Amniotic stem cell (primary cell): Measurements from ENCODE around the gene SEZ6L2.
A peak's percentile ranks its signal among the peaks of the same experiment; 100 is the strongest.
"Not testable (repeated sequence)": the region's sequence is repeated elsewhere in the genome, so short reads cannot be mapped to it uniquely, and the experiment has no call there.

Source experiments
- DNase-seq: peaks from one replicate; lab custom pipeline; 2025; lab: John Stamatoyannopoulos, UW

Gene SEZ6L2

GRCh38 chr16:29909851-29910250 lies 10.5 kb upstream of the SEZ6L2 start:
- DNase-seq = not testable (repeated sequence)

DNA sequence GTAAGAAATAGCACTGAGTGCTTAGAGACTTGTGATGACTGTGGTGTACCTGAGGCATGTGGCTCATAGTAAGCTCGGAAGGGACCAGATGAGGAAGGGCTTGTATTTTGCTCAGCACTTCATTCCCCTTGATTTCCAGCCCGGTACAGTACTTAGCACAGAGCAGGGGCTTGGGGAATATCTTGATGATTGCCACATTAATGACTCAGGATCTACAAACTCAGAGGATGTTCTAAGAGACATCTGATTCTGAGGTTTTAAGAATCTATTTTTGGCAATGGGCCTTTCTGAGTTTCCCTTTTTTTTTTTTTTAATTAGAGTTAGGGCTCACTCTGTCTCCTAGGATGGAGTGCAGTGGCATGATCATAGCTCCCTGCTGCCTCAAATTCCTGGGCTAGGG lies 10.0 kb upstream of the SEZ6L2 start:
- DNase-seq = no peak

GRCh38 chr16:29908719-29909220 lies 9.4 kb upstream of the SEZ6L2 start:
- no peak for DNase-seq

GRCh38 chr16:29907973-29908372 lies 8.6 kb upstream of the SEZ6L2 start:
- DNase-seq = no peak

DNA sequence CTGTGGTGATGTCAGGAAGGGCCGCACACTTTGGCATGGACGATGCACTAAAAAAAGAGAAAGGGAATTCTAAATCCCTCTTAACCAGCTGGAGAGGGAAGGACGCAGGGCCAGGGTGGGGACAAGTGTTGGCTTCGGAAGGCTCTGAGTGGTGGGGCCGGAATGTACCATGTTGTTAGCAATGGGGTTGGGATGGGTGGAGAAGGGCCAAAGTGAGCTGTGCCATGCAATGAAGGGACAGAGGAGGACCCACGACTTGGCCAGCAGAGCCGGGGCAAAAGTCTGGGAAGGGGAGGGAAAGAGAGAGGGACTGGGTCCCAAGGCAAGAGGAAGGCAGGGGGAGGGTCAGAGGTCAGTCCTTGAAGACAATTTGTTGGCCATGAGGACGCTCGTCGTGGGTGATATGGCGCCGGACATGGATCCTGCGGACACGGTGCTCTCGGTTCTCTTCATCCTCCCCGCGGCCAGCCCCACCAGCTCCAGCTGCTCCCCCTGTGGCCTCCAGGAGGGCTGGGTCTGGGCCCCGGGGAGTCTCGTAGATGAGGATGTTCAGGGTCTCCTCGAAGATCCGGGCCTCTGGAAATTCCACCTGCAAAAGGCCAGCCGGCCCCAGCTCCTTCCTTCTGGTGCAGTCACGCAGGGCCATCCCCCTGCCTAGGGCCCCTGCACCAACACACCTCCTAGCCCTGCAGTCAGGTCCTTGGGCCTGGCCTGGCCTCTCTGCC lies 7.3 kb upstream of the SEZ6L2 start:
- DNase-seq = no peak

GRCh38 chr16:29905668-29906067 lies 6.3 kb upstream of the SEZ6L2 start:
- no peak for DNase-seq

DNA sequence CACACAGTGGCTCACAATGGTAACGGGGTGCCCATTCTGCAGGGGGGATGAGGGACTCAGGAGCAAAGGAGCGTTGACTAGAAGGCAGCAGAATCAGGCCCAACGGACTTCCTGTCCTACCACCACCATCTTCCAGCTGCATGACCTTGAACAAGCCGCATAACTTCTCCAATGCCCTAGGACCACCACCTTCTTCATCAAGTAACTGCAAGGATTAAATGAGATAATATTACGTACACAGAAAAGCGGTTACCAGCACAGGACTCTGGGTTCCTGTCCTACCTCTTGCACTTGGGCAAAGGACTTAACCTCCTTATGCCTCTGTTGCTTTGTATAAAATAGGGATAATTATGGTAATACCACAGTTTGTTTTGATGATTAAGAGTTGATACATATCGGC lies 5.6 kb upstream of the SEZ6L2 start:
- no peak for DNase-seq

DNA sequence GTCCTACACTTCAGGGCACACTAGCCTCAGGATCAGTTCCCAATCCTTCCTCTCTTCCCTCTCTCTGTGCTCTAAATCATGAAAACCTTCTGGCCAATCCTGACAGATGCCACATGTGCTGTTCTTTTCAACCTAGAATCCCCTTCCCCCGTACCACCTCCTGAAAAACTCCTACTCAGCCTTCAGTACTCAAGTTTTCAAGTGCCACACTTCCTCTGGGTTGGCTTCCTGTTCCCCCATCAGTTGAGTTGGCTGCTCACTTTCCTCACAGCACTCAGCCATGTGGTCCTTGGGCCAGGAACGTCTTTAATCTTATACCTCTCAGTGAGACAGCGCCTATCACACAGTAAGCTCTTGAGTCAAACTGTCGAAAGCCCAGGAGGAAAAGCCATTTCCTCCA lies 4.2 kb upstream of the SEZ6L2 start:
- no peak for DNase-seq

DNA sequence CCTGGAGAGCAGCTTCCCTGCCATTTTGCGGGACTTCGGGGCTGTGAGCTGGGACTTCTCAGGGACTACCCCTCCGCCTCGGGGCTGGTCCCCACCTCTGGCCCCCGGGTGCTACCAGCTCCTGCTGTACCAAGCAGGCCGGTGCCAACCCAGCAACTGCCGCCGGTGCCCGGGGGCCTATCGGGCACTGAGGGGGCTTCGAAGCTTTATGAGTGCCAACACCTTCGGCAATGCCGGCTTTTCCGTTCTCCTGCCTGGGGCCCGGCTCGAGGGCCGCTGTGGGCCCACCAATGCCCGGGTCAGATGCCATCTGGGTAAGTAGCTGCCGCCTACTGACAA lies 2.2 kb upstream of the SEZ6L2 start:
- DNase-seq = no peak

- no peak for DNase-seq
Measured at GRCh38 chr16:29900888-29901606, 1.7 kb upstream of the SEZ6L2 start.

DNA sequence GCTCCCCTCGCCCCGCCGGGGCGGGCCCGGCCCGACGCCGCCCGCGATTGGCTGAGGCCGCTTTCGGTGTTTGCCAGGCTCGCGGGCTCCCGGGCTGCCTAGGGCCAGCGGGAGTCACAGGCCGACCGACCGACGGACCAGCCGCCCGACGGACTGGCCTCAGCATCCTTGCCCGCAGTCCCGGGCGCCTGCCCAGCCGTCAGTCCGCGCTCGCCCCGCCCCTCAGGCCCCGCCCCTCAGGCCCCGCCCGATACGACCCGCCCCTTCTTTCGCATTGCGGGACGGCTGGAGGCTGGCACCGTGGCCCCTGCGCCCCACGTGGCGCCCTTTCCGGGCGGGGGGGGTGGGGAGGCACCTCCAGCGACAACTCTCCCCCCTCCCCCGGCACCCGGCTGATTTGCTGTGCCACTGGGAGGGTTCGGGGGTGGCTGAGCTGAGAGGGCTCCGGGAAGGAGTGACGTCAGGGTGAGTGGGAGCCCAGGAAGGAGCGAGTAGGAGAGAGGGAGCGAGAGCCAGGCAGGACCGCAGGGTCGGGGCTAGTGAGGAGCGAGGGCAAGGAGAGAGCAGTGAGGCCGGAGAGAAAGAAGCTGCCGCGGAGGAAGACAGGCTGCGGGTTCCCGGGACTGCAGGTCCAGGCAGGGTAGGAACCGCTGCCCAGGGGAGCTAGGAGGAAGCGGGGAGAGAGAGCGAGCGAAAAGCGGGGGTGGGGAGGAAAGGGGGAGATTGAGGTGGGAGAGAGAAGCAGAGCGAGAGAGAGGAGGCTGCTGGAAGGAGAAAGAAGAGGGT lies 945 bp upstream of the SEZ6L2 start, which contains the start of gene ASPHD1:
Gene ASPHD1 (plus strand): TSS at position 387 of the 786 bp plus-strand sequence. CDS start 484 bp downstream, outside the sequence.
- DNase-seq = peak; percentile 52

- no peak for DNase-seq
Measured at GRCh38 chr16:29898804-29899515, 390 bp downstream of the SEZ6L2 start.

GRCh38 chr16:29898135-29898803 lies 1.1 kb downstream of the SEZ6L2 start:
- DNase-seq = no peak

GRCh38 chr16:29897333-29897732 lies 2.0 kb downstream of the SEZ6L2 start:
- no peak for DNase-seq

DNA sequence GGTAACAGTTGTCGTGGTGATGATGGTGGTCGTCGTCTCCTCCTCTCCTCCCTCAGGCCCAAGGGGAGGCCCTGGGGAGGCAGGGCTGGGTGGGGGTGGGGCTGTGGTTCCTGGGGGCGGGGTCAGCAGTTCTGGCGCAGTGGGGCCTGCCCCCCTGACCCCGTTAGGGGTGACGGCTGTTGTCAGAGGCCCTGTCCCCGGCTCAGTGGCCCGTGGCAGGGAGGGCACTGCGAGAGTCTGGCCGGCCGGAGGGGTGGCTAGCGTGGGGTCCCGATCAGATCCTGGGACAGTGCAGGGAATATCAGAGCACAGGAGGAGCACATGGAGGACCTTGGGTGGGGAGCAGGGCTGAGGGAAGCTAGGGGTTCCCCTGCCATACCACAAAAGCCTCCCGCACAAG lies 2.5 kb downstream of the SEZ6L2 start:
- no peak for DNase-seq

DNA sequence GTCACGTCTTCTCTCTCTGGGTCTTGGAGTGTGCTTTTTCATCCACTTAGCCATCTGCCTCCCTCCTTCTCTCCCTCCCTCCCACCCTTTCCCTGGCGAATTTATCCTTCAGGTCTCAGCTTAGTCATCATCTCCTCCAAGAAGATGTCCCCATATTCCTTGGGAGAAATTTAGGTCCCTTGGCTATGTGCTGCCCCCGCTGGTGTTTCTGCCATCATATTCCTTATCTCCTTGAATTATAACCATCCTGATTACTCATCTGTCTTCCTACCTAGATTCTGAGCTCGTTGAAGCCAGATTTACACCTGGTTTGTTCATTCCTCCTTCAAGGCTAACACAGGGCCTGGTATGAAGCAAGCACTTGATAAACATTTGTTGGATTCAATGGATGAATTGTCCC lies 5.0 kb downstream of the SEZ6L2 start:
- DNase-seq = no peak

GRCh38 chr16:29893553-29893952 lies 5.8 kb downstream of the SEZ6L2 start:
- no peak for DNase-seq

DNA sequence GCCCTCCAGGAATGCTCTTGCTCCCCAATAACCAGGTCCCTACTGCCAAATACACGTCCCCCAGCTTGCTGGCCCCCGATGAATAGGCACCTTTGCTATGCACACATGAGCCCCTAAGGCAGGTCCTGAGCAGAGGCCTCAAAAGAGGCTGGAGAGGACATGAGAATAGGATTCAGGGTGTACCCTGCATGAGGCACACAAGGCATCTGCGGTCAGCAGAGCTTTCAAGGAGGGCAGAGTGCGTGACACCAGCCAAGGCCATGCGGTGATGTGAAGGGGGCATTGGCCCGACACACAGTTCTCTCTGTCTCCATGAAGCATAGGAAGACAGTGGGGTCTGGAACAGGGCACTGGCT lies 6.9 kb downstream of the SEZ6L2 start:
- DNase-seq = no peak

- DNase-seq = no peak
Measured at GRCh38 chr16:29891525-29892457, 7.6 kb downstream of the SEZ6L2 start.

DNA sequence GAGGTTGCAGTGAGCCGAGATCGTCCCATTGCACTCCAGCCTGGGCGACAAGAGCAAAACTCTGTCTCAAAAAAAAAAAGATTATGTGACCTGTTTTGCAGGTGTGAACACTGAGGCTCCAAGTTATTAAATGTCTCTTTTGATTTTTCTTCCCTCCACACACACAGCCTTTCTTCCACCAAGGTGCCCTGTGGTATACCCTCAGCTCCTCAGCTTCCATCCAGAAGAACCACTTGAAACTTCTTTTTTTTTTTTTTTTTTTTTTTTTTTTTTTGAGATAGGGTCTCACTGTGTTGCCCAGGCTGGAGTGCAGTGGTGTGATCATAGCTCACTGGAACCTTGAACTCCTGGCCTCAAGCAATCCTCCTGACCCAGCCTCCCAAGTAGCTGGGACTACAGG lies 10.0 kb downstream of the SEZ6L2 start:
- DNase-seq = not testable (repeated sequence)
